Fibroblast of skin of left biceps (primary cell): ENCODE data around the gene PLEKHG1.

Source experiments
- DNase-seq, 2 experiments: peaks; one replicate each; pipeline ENCODE4 v3.0.0-alpha.2; 2013; ENCODE audit warnings: low read depth in 2 of 2

The PLEKHG1 gene

GRCh38 chr6:150639823-150640331 lies 40.2 kb downstream of the PLEKHG1 start:
- DNase-seq = no peak

GRCh38 chr6:150640556-150641209 lies 41.0 kb downstream of the PLEKHG1 start:
- no peak for DNase-seq

- no peak for DNase-seq
These were observed 41.9 kb downstream of the PLEKHG1 start for GRCh38 chr6:150641398-150642139.

GRCh38 chr6:150646228-150646627 lies 46.5 kb downstream of the PLEKHG1 start:
- DNase-seq = no peak

- no peak for DNase-seq
These were observed 47.4 kb downstream of the PLEKHG1 start for GRCh38 chr6:150647051-150647450.
